ENCODE results near the gene SALL1. TPM values are rescaled to one million over a fixed set of nuclear protein-coding genes. Genes with fewer than 3 reads are reported as not detected.

Gene SALL1
- total and polyA plus RNA-seq, 3 donors from 2014 or later: 4.0 to 5.9 (median 4.9) TPM

DNA sequence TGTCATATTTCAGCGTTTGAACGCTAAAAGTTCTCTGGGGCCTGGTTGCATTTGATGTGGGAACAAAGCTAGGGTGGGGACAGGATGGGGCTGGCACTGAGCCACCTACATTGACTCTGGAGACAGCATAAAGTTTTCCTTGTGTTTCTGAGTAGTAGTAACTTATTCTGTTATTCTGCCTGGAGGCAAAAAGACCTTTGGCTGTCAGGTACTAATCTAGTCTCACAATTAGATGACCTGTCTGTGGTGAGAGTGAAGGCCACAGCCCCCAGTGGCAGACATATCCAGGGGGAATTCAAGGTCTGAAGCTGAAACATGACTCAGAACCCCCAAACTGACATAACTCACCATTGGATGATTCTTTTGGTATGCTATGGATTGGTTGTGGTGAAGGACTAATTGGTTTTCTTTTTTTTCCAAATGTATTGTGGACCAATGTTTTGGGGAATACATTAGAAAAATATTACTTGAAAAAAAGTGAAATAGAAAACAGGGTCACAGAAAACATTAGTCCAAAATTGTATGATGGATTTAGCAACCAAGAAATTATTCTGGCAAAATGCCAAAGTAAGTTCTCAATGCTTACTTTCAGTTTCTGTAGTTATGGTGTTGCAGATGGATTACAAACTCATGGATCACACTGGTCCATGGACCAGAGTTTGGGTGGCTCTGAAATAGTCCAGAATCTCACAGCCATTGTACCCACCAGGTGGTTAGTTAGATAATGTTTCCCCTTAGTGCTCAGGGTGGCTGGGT, 10.5 kb upstream of the SALL1 start:
- intact Hi-C loops (cut with DNase I; ENCODE audit: low total_unique reads): no loop called here
- no peaks in the 10 kb centered on the region for H3K36me3 ChIP-seq (ENCODE audit: low read depth, missing control alignments)

DNA sequence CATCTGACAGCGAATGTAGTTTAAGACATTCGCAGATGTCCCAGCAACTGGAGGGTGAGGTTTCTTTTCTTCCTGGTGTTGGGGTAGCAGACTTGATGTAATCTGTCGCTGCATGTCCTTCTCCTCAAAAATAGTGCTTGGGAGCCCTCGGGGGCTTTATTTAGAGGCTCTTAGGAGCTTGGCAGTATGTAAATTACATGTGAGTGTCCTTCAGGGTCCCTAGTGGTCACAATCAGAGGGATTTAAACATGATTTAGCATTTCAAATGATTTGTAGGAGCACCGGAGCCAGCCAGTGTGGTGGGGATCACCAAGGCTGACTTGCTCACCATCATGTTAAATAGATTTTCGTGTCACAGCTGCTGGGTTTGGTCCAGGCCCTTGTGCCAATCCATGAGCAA, 8.8 kb upstream of the SALL1 start:
- Histone ChIP-seq H3K27ac (no peak overlapping the region), H3K4me3 (no peak overlapping the region), H3K27me3 (no peaks in the 10 kb centered on the region), H3K36me3 (ENCODE audit: low read depth, missing control alignments) (no peaks in the 10 kb centered on the region), H3K4me1 (peaks cover 3% of the 10 kb centered on the region), H3K9me3 (no peaks in the 10 kb centered on the region)
- no peak for DNase-seq
- intact Hi-C loops (cut with DNase I; ENCODE audit: low total_unique reads): no loop called here
- 57 to 72% methylated on average over 6 of the region's 6 CpGs for WGBS, 2 donors
- TF ChIP-seq, protein P1, sequence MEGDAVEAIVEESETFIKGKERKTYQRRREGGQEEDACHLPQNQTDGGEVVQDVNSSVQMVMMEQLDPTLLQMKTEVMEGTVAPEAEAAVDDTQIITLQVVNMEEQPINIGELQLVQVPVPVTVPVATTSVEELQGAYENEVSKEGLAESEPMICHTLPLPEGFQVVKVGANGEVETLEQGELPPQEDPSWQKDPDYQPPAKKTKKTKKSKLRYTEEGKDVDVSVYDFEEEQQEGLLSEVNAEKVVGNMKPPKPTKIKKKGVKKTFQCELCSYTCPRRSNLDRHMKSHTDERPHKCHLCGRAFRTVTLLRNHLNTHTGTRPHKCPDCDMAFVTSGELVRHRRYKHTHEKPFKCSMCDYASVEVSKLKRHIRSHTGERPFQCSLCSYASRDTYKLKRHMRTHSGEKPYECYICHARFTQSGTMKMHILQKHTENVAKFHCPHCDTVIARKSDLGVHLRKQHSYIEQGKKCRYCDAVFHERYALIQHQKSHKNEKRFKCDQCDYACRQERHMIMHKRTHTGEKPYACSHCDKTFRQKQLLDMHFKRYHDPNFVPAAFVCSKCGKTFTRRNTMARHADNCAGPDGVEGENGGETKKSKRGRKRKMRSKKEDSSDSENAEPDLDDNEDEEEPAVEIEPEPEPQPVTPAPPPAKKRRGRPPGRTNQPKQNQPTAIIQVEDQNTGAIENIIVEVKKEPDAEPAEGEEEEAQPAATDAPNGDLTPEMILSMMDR (IDR thresholded peaks at IDR 0.05): no peak
- TF ChIP-seq POLR2A (IDR thresholded peaks at IDR 0.05): no peak

More for the DNA sequence above, 10.5 kb upstream of the SALL1 start:
- H3K27me3 ChIP-seq: no peaks in the 10 kb centered on the region
- H3K27ac ChIP-seq: no peak overlapping the region
- H3K4me1 ChIP-seq: no peaks in the 10 kb centered on the region
- no peak for DNase-seq
- TF ChIP-seq POLR2A (IDR thresholded peaks at IDR 0.05): no peak
- TF ChIP-seq, protein P1 (IDR thresholded peaks at IDR 0.05): no peak
- no peak overlapping the region for H3K4me3 ChIP-seq
- WGBS, 2 donors: 70 to 71% methylated on average over 2 of the region's 2 CpGs
- no peaks in the 10 kb centered on the region for H3K9me3 ChIP-seq

DNA sequence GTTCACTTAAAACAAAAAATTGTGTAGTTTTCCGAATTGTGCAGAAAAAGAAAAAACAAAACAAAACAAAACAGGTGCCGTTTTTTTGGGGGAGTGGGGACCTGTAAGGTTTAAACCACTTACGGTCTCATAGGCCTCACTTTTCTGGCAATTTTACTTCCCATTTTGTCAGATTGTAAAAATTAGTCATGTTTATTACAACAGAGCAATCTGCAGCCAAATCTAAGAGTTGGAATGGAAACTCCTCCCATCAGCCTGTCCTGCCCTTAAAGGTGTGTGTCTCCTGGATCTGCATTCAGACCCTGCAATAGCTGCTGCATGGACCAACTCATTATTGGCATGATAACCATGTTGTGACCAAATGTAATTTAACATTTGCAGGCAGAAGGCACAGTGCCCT, 8.2 kb upstream of the SALL1 start:
- no peak overlapping the region for H3K27ac ChIP-seq

DNA sequence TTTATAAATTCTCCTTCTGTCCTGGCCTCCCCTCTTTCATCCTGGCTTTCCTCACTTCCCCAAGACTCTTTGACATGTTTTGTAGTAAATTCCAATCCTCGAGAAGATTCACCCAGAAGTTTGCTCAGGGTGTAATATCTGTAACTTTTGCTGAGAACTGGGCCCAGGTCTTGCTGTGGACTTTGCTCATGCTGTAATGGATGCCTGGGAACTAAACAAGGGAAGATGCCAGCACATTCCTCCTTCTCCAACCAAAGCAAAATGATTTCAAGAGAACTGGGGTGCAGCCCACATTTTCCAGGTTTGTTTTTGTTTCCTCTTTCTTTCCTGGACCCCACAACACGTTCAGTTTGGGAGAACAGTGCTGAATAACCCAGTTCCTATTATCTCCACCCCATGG, 6.6 kb upstream of the SALL1 start:
- Histone ChIP-seq H3K4me3 (no peak overlapping the region), H3K36me3 (ENCODE audit: low read depth, missing control alignments) (no peaks in the 10 kb centered on the region), H3K4me1 (peaks cover 3% of the 10 kb centered on the region), H3K9me3 (no peaks in the 10 kb centered on the region), H3K27ac (no peak overlapping the region), H3K27me3 (no peaks in the 10 kb centered on the region)
- TF ChIP-seq, protein P1 (IDR thresholded peaks at IDR 0.05): no peak
- no peak for TF ChIP-seq POLR2A (IDR thresholded peaks at IDR 0.05)
- no peak for DNase-seq
- intact Hi-C loops (cut with DNase I; ENCODE audit: low total_unique reads): no loop called here
- 52 to 70% methylated on average over 2 of the region's 2 CpGs for WGBS, 2 donors

More for the DNA sequence above, 8.2 kb upstream of the SALL1 start:
- WGBS, 2 donors: 73 to 90% methylated on average over 3 of the region's 3 CpGs
- intact Hi-C loops (cut with DNase I; ENCODE audit: low total_unique reads): no loop called here
- Histone ChIP-seq H3K27me3 (no peaks in the 10 kb centered on the region), H3K4me1 (peaks cover 3% of the 10 kb centered on the region), H3K4me3 (no peak overlapping the region), H3K9me3 (no peaks in the 10 kb centered on the region), H3K36me3 (ENCODE audit: low read depth, missing control alignments) (no peaks in the 10 kb centered on the region)
- no peak for DNase-seq
- TF ChIP-seq, protein P1 (IDR thresholded peaks at IDR 0.05): no peak
- TF ChIP-seq POLR2A (IDR thresholded peaks at IDR 0.05): no peak

DNA sequence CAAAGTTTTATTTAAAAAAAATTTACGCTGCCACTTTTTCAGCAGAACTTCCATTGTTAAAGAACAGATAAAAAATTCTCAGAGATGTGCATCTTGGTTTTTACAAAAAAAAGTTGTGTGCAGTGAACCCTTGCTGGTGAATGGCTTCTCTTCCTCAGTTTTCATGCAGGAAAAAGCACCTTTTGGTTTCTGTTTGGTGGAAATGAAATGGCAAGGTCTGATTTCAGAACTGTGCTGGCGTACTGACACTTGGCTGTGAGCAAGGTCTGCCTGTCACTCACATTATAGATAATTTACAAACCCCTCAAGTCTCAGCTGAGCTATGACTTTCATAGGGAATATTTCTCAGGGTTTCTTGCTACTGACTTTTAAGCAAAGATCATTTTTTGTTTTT, 5.7 kb upstream of the SALL1 start:
- TF ChIP-seq, protein P1 (IDR thresholded peaks at IDR 0.05): no peak
- no peak for TF ChIP-seq POLR2A (IDR thresholded peaks at IDR 0.05)
- Histone ChIP-seq H3K36me3 (ENCODE audit: low read depth, missing control alignments) (no peaks in the 10 kb centered on the region), H3K4me1 (peaks cover 3% of the 10 kb centered on the region), H3K4me3 (no peak overlapping the region), H3K27ac (no peak overlapping the region), H3K9me3 (no peaks in the 10 kb centered on the region), H3K27me3 (no peaks in the 10 kb centered on the region)
- intact Hi-C loops (cut with DNase I; ENCODE audit: low total_unique reads): no loop called here
- DNase-seq: no peak
- 30 to 53% methylated on average over 2 of the region's 2 CpGs for WGBS, 2 donors
